Measurements from ENCODE around the gene KRT71.
A peak's percentile ranks its signal among the peaks of the same experiment; 100 is the strongest.

KRT71 gene

GRCh38 chr12:52584156-52584682, 31.3 kb upstream of the KRT71 start:
- no peak for TF ChIP-seq CTCF (conservative IDR thresholded peaks at IDR 0.05; ENCODE audit: control insufficient read depth, insufficient read depth, low read depth, low read length)
- DNase-seq (ENCODE audit: low read depth) = no peak
- H3K4me3 ChIP-seq (ENCODE audit: control insufficient read depth, low read depth, low read length) = no peak overlapping the region

GRCh38 chr12:52582971-52583456, 30.1 kb upstream of the KRT71 start:
- peak; percentile 52 for DNase-seq (ENCODE audit: low read depth)
- peak; percentile 77 for TF ChIP-seq CTCF (conservative IDR thresholded peaks at IDR 0.05; ENCODE audit: control insufficient read depth, insufficient read depth, low read depth, low read length)
- no peak overlapping the region for H3K4me3 ChIP-seq (ENCODE audit: control insufficient read depth, low read depth, low read length)

GRCh38 chr12:52582486-52582885, 29.5 kb upstream of the KRT71 start:
- DNase-seq (ENCODE audit: low read depth) = no peak

GRCh38 chr12:52581481-52581880, 28.5 kb upstream of the KRT71 start:
- H3K4me3 ChIP-seq (ENCODE audit: control insufficient read depth, low read depth, low read length) = no peak overlapping the region
- no peak for TF ChIP-seq CTCF (conservative IDR thresholded peaks at IDR 0.05; ENCODE audit: control insufficient read depth, insufficient read depth, low read depth, low read length)
- DNase-seq (ENCODE audit: low read depth) = peak; percentile 53

More at GRCh38 chr12:52582486-52582885, 29.5 kb upstream of the KRT71 start:
- no peak overlapping the region for H3K4me3 ChIP-seq (ENCODE audit: control insufficient read depth, low read depth, low read length)
- no peak for TF ChIP-seq CTCF (conservative IDR thresholded peaks at IDR 0.05; ENCODE audit: control insufficient read depth, insufficient read depth, low read depth, low read length)

GRCh38 chr12:52581066-52581465, 28.1 kb upstream of the KRT71 start:
- H3K4me3 ChIP-seq (ENCODE audit: control insufficient read depth, low read depth, low read length) = no peak overlapping the region
- TF ChIP-seq CTCF (conservative IDR thresholded peaks at IDR 0.05; ENCODE audit: control insufficient read depth, insufficient read depth, low read depth, low read length) = no peak
- no peak for DNase-seq (ENCODE audit: low read depth)

- no peak for DNase-seq (ENCODE audit: low read depth)
- H3K4me3 ChIP-seq (ENCODE audit: control insufficient read depth, low read depth, low read length) = no peak overlapping the region
- no peak for TF ChIP-seq CTCF (conservative IDR thresholded peaks at IDR 0.05; ENCODE audit: control insufficient read depth, insufficient read depth, low read depth, low read length)
Measured at GRCh38 chr12:52580496-52580895, 27.6 kb upstream of the KRT71 start.
